HTERT RPE-1 (cell line): ENCODE data around the gene CIAPIN1.

Experiments
- in situ Hi-C: fragments of 300-500 bp; cut with MboI; formaldehyde crosslinking; loops from 4 replicates; pipeline ENCODE4 v1.14.3; 2020; ENCODE audit warnings: low sequenced_read_pairs

The CIAPIN1 gene

DNA sequence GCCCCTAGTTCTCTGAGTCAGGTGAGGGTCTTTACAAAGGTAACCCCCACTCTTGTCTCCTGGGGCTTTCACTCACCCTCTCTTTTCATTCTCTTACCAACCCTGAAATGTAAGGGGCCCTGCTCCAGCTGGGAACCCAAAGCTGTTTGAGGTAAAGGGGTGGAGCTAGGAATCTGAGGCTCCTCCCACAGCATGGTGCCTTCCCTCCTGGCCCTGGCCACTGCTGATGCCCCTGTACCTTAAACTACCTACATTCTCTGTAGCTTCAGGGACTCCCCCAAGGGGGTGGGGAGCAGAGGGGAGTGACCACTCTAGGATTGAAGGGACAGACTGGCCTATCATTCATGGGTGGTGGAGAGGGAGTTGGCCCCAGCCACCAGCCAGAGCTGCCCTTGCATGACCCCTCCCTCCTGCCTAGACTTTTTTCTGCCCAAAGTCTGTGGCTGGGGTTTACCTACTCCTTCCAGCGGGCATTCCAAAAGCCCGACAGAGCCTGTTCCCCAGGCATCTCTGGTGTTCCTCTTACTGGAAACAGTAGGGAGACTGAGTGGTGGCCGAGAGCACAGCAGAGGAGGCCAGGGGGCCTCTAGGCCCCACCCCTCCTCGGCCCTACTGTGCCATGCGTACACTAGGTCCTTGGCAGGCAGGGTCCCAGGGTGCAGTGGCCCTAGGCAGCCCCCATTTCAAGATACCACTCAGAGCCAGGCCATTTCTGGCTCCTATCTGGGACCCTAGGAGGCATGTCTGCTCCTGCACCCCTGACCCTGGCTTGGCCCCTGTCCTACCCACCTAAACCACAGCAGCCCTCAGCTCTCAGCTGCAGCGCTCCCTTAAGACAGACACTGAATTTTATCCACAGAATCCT is 29.6 kb upstream of the CIAPIN1 start:
- in situ Hi-C loops = no loop called here

DNA sequence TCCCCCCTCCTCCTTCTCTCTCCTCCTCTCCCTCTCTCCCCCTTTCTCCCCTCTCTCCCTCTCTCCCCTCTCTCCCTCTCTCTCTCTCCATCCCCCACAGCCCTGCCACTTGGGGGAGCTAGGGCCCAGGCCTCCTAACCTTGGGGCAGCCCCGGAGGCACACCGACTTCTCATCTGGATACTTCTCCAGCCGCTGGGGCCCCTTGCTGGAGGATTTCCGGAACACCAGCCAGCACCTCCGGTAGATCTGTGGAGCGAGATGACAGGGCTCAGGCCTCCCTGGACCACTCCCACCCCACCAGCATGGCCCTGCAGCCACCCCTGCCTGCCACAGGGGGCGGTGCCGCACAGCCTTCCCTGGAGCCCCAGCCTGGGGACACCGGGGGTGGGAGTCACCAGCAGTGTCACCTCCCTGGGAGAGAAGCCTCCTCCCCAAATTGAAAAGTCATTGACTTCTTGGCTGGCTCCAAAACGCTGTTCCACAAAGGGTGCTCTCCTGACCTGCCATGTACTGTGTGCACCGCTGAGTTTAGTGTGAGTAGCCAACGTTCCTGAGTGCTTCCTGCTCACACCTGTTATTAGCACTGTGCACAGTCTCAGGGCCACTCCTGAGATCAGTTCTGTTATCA is 28.6 kb upstream of the CIAPIN1 start:
- in situ Hi-C loops = no loop called here

DNA sequence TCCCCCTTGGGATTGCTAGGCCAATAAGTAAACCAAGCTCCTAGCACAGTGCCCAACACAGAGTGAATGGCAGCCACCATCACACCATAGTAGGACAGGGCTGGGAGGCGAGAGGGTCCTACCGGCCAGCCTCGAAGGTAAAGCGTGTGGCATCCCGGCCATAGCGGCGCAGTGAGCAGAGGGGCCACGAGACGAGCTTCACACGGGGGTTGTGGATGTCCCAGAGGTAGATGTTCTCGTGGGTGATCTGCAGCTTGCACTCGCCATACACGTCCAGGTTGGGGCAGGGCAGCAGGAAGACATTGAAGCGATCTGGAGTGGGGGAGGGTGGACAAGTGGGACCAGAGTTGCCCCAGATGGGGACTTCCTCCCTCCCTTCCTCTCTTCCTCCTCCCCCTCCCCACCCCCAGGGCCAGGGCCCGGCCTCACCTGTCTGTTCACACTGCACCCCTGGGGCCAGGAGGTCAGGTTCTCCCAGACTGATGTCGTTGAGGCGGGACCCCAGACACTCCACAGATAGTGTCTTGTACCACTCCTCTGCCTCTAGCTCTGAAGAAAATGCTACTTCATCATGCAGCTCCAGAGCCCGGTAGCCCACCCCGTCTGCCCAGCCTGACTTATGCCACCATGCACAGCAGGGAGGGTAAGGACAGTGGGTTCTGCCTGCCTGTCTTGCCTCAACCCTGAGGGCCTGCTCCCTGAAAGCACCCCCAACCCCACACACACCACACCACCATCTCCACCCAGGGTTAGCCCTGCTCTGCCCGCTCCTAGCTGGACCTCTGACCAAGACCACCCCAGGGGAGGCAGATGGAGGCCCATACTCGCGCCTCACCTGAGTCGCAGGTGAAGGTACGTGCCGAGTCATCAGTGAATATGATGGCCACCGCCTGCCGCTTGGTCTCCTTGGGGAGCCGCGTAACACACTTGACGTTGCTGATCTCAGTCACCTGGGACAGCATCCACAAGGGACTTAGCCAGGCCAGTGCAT is 27.8 kb upstream of the CIAPIN1 start:
- in situ Hi-C loops = no loop called here

DNA sequence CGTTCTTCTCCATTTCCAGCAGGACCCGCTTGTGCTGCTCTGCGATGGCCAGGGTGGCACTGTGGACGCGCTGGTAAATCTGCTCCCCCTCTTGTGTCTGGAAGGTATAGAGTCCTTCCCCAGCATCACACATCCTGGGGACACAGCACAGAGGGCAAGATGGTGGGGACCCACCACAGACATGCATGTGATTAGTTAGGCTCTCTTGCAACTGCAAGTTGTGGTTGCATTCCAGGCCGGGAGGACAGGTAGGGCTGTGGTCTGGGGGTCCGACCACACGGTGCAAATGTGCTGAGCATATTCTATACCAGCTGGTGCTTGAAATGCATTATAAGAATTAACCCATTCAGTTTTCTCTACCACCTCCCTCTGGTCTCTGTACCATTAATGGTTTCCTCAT is 26.7 kb upstream of the CIAPIN1 start:
- in situ Hi-C loops = no loop called here

DNA sequence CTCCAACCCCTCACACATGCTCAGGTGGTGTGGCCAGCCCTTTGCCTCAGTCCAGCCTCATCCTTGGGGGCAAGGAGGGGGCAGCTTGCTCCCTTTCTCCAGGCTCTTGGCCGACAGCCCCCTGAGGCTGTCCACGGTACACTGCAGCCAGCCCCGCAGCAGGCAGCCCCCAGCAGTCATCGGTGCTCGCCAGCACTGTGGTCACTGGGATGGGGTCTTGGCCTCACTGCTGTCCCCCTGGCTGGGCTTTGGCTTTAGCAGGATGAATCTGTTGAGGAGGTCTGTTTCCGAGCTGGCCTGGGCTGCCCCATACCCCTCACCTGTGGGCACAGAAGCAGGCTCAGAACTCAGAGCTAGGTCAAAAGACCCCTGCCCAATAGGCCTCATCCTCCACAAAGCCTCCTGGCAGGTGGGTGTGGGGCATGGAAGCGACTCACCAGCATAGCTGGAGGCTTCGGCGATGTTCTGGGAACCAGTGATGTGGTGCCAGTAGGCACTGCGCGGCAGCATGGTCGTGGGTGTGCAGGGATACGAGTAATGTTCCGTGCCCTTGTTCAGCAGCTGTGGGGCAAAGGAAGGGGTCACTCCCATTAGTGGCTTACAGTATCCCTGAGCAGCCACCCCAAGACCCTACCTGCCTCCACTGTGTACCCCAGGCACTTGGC is 26.1 kb upstream of the CIAPIN1 start:
- in situ Hi-C loops = no loop called here

DNA sequence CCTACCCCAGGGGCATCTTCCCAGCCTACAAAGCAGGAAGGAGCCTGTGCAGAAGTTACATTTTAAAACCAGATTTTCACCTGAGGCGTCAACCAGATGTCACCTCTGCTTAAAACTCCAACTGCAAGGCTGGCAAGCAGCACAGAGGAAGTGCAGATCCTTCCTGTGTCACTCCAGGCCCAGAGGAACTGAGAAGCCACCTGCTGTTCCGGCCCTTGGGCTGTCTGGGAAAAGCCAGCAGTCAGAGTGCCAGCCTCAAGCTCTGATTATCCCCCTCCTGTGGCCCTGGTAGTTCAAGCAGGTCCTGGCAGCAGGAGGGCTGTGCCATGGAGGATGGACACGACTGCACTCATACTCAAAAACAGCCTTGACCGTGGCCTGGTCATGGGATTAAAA is 25.5 kb upstream of the CIAPIN1 start:
- in situ Hi-C loops = no loop called here

DNA sequence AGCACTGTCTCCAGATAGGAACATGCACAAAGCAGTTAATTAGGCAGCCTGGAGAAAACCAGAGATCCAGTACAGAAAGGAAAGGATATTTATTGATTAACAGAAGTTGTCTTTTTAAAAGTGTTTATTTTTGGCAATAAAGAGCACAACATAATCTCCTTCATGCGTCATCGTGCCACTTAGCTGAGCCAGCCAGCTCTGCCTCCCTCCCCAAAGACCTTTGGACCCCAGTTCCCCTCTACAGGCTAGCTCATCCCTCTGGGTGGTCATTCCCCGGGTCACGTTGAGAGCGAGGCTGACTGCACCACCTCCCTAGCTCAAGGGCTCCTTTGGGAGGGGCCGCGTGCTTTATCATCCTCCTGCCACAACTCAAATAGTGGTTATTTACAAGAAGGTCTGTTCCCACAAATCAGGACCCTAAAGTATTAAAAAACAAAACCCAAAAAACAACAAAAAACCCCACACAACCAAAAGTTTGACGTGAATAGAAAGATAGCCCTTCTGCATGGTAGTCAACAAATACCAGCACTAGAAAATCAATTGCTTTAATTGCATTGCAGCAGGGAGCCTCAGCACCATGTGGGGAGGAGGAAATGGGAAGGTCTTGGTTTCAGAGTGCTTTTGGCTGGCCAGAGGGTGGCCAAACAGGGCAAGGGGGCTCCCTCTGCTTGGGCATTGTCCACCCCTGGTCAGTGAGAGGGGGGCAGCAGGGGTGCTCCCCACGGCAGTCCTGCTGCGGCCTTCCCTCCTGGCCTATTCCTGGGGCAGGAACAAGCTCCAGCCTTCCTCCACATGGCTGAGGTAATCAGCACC is 24.9 kb upstream of the CIAPIN1 start:
- in situ Hi-C loops = no loop called here

DNA sequence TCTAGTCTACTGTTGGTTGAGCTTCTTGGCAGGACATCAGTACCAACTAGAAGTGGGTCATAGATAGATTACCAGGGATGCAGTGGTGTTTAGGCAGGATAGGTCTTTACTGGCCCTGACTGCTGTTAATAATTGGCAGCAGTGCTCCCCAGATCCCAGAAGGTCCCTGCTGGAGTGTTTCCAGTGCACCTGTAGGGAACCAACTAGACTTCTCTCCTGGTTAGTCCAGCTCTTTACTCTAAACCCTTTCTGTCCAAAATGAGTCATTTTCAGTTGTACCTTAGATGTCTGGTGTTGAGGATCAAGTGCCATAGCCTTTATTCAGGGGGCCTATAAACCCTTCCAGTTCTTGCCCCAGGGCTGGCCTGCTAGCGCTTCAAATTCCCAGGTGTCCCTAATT is 24.0 kb upstream of the CIAPIN1 start:
- in situ Hi-C loops = no loop called here

DNA sequence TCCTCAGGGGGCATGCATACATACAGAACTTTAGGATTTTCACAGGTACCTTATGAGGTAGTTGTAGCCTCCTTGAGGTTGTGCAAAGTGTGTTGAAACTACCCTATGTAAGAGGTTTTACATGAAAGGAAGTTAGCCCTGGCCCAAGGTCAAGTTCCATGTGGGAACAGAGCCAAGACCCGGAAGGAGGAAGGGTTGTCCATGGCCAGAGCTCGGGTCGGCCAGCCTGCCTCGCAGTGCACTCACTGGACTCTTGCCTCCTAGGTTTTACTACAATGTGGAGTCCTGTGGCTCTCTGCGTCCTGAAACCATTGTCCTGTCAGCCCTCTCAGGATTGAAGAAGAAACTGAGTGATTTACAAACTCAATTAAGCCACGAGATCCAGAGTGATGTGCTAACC is 23.5 kb upstream of the CIAPIN1 start:
- in situ Hi-C loops = no loop called here

DNA sequence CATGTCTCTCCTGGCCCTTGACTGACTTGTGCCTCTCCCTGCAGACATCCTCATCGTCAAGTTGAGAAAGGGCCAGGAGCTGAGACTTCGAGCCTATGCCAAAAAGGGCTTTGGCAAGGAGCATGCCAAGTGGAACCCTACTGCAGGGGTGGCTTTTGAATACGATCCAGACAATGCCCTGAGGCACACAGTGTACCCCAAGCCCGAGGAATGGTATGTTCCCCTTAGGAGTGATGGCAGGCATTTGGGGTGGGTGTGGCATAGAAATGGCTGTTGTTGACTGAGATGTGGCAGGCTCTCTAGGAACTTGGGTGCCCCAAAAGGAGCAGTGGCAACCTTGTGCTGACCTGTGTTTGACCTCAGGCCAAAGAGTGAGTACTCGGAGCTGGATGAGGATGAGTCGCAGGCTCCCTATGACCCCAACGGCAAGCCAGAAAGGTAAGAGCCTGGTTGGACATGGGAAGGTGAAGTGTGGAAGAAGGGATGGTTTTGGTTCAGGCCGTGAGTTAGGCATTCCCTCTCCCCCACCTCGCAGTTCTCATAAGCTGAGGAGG is 22.8 kb upstream of the CIAPIN1 start:
- in situ Hi-C loops = no loop called here

DNA sequence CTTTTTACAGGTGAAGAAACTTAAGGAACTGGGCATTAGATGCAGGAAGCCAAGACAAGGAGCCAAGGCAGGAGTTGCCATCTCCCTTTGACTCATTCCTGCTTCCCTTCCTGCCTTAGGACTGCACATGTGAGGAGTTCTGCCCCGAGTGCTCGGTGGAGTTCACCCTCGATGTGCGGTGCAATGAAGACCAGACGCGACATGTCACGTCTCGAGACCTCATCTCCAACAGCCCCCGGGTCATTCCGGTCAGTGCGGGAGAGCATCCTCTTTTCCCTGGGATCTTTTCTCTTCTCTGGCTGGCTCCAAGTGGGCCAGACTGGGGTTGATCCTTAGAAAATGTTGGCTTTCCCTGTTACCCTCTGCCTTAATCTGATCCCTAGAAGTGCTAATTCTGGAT is 21.9 kb upstream of the CIAPIN1 start:
- in situ Hi-C loops = no loop called here

DNA sequence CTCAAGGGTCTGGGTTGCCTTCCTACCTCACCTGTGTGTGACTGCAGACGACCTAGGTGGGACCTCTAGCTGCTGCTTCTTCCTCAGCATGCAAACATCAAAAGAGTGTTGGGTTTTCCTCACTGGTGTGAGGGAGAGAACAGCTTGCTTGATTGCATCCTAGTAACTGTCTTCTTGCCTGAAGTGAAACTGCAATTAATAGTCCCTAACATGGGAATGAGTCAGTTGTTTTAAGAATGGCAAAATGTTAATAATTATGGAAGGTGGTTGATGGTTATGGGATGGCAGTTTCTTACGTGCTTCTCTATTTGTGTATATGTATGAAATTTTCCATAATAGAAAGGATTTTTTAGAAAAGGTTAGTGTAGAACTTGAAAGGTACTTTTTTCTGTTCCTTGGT is 21.2 kb upstream of the CIAPIN1 start:
- in situ Hi-C loops = no loop called here

DNA sequence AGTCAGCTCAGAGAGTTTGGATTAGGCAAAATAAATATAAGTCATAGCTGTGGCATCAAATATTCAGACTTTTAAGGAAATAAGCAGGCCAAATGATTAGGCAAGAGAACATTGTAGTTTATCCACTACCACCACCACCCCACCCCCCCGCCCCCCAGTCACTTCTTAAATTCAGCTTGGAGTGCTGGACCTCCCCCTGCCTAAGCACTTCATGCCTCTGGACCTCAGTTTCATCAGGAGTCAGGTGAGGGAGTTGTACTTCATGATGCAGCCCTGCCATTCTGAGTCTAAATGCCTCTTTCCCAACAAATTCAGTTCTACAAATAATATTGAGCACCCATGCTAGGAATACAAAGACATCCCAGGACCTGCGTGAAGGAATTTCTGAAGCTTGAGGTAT is 17.3 kb upstream of the CIAPIN1 start:
- in situ Hi-C loops = no loop called here

DNA sequence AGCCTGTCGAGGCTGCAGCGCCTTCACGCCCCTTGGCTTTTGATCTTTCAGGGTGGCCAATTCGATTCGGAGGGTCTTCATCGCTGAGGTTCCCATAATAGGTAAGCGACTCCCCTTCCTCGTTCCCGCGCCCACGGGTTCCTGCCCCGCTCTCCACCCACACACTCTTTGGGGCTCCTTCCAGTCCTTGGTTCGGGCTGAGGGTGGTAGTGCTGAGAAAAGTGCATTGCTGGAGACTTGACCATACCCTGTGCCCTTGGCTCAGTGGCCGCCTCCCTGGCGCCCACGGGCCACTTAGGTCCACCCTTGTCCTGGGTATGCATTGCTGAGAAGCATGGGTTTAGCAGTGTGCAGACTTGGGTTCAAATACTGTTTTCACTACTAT is 15.8 kb upstream of the CIAPIN1 start:
- in situ Hi-C loops = no loop called here

DNA sequence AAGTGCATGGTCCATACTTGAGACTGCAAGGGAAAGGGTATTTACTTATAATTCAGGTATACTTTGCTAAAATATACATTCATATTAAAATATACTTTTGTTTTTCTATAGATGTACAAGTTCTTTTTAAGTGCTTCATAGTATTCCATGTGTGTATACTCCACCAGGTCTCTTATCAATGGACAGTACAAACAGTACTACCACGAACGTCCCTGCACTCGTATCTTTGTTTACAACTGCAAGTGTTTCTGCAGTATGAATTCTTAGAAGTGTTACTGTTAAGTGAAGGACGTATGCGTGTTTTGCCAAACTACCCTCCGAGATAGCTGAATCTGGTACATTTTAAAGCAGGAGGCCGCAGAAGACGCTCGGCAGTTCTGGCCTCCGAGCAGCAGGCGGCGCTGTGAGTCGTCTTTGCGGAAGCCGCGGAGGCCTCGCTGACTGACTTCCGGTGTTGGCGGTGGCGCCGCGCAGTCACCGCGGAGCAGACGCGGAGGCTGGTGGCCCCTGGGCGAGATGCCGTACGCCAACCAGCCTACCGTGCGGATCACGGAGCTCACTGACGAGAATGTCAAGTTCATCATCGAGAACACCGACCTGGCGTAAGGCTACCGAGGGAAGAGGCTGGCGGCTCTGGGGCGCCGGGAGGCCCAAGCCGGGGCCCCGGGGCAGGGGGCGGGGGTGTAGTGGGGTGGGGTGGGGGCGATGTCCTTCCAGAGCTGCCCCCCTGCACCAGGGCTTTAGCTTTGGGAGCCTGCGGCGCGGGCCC is 15.2 kb upstream of the CIAPIN1 start, which contains the start of gene POLR2C:
TSS of gene POLR2C (plus strand) at position 471 of the 769 bp plus-strand sequence. CDS start at position 517, 46 bp downstream.
- in situ Hi-C loops = no loop called here

DNA sequence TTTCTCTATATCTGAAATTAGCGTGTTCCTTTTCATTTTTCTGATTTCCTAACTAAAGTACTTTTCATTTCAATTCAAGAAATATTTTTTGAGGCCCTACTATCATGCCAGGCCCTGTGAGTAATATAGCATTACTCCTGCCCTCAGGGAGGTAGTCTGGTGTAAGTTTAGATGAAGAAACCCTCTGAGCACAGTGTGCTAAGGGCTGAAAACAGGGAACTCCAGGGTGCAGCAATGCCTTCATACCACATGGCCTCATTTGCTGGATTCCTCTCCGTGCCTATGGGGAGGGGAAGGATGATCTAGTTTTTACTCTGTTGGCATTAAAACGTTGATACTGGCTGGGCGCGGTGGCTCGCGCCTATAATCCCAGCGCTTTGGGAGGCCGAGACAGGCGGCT is 4.8 kb upstream of the CIAPIN1 start:
- in situ Hi-C loops = no loop called here

DNA sequence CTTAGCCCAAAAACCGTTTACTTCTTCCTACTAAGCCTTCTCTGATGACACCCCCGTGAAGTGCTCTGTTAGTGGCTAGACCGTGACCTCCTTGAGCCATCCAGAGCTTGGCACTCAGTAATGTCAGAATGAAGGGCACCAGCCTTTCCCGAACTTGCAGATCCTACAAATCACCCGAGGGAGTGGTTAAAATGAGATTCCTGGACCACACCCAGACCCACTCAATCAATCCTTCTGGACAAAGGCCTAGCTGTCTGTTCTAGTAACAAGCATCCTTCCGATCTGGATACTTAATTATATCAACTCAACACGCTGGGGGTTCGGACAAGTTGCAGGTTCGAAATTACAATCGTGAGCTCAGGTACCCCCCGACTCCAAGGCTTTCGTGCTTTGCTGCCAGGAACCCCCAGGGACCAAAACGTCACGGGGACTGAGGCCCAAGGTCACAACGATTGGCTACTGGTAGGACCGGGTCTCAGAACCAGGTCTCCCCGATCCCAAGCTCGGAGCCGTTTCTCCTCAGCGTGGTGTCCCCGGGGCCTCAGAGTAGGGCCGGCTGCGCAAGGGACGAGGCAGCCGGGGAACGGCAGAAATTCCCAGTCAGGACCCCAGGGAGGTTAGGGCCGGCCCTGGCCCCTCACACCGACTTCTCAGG is 527 bp downstream of the CIAPIN1 start:
- in situ Hi-C loops = no loop called here

DNA sequence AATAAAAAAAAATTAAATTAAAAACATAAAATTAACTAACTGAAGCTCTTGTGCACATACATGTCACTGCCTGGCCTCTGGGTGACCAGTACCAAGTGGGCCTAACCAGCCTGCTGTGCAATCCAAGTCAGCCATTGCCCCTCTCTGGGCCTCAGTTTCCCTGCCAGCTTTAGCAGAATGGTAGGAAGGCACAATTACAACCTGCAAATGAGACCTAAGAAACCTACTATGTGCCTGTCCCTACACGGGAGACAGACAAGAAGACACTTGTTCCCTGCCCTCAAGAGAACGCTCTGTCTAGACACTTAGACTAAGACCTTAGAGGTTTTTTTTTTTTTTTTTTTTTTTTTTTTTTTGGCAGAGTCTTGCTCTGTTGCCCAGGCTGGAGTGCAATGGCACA is 1.7 kb downstream of the CIAPIN1 start:
- in situ Hi-C loops = no loop called here
